ENCODE data around the gene LTBP1.

DNA sequence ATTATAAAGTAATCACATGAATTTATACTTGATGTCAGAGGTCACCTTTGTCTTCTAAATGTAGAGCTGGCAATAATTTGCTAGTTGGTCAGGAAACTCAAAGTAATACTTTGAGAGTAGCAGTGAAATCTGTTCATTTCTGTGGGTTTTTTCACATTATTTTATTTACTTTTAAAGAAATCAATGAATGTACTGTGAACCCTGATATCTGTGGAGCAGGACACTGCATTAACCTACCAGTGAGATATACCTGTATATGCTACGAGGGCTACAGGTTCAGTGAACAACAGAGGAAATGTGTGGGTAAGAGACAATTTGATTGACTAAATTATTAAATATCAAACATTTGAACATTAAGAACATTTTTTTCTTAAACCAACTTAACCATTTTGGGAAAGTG lies 326.7 kb downstream of the LTBP1 start:
- no peak for TF ChIP-seq TAF1 (IDR thresholded peaks at IDR 0.05; ENCODE audit: borderline replicate concordance, low read depth, low read length)
- TF ChIP-seq POLR2A (IDR thresholded peaks at IDR 0.05; ENCODE audit: low read depth, low read length): no peak
- TF ChIP-seq POLR2AphosphoS5 (IDR thresholded peaks at IDR 0.05; ENCODE audit: low read depth, low read length): no peak

Measured in GM12892 (cell line).